GM23338 (cell line): Measurements from ENCODE around the gene C1orf174. TPM values are rescaled to one million over a fixed set of nuclear protein-coding genes. Genes with fewer than 3 reads are reported as not detected.

Experiments used
- ATAC-seq: fragments of 200-7000 bp; cut with Tn5 transposase; 3 replicates; pipeline ENCODE4 v1.9.1; 2020
- DNase-seq: peaks from one replicate; pipeline ENCODE4 v3.0.0-alpha.2; 2015; ENCODE audit warnings: low spot score
- H2AFZ ChIP-seq: fragments of 200-600 bp; sonication (generic); 2 replicates; pipeline ENCODE4 v1.8.0; 2016; ENCODE audit warnings: antibody characterized with exemption, mild to moderate bottlenecking, moderate library complexity
- H3F3A ChIP-seq: fragments of 200-600 bp; sonication (generic); replicated peaks from 2 replicates; pipeline ENCODE4 v1.8.0; 2017; ENCODE audit warnings: antibody characterized with exemption, mixed run types, low read depth
- H3K27ac ChIP-seq: fragments of 200-600 bp; sonication (generic); 2 replicates; pipeline ENCODE4 v1.6.1; 2016; ENCODE audit warnings: low read depth
- H3K27me3 ChIP-seq: fragments of 200-600 bp; sonication (generic); 2 replicates; pipeline ENCODE4 v1.8.0; 2016; ENCODE audit warnings: mild to moderate bottlenecking, mixed run types, moderate library complexity; ENCODE audit not compliant: insufficient read depth
- H3K36me3 ChIP-seq: fragments of 200-600 bp; sonication (generic); 2 replicates; pipeline ENCODE4 v1.8.0; 2016; ENCODE audit warnings: mild to moderate bottlenecking; ENCODE audit not compliant: insufficient read depth
- H3K4me1 ChIP-seq: fragments of 200-600 bp; sonication (generic); 2 replicates; pipeline ENCODE4 v1.8.0; 2016; ENCODE audit warnings: mild to moderate bottlenecking, moderate library complexity; ENCODE audit not compliant: insufficient read depth
- H3K4me2 ChIP-seq: fragments of 200-600 bp; sonication (generic); 2 replicates; pipeline ENCODE4 v1.7.1; 2017; ENCODE audit warnings: mixed run types
- H3K4me3 ChIP-seq: fragments of 200-600 bp; sonication (generic); 2 replicates; pipeline ENCODE4 v1.6.1; 2016; ENCODE audit warnings: mixed run types
- H3K79me2 ChIP-seq: fragments of 200-600 bp; sonication (generic); replicated peaks from 2 replicates; pipeline ENCODE4 v1.8.0; 2017; ENCODE audit warnings: mild to moderate bottlenecking; ENCODE audit not compliant: insufficient read depth
- H3K9me2 ChIP-seq: fragments of 200-600 bp; sonication (generic); 2 replicates; pipeline ENCODE4 v1.8.0; 2017; ENCODE audit not compliant: insufficient read depth
- H4K20me1 ChIP-seq: fragments of 200-600 bp; sonication (generic); replicated peaks from 2 replicates; pipeline ENCODE4 v1.8.0; 2017; ENCODE audit warnings: mild to moderate bottlenecking; ENCODE audit not compliant: insufficient read depth
- H3K27ac Mint-ChIP-seq: 2 replicates; pipeline ENCODE4 v1.8.0; 2020; ENCODE audit warnings: inconsistent platforms, mild to moderate bottlenecking, moderate library complexity, mixed read lengths
- H3K27me3 Mint-ChIP-seq: 3 replicates; pipeline ENCODE4 v1.8.0; 2022; ENCODE audit warnings: low read depth, mild to moderate bottlenecking, moderate library complexity, mixed read lengths, inconsistent platforms; ENCODE audit not compliant: insufficient read depth, poor library complexity
- H3K36me3 Mint-ChIP-seq: 3 replicates; pipeline ENCODE4 v1.8.0; 2021; ENCODE audit warnings: low read depth, mild to moderate bottlenecking, inconsistent platforms, moderate library complexity, mixed read lengths
- H3K4me1 Mint-ChIP-seq: 3 replicates; pipeline ENCODE4 v1.8.0; 2020; ENCODE audit warnings: mild to moderate bottlenecking, inconsistent platforms, mixed read lengths
- H3K4me3 Mint-ChIP-seq: 3 replicates; pipeline ENCODE4 v1.8.0; 2021; ENCODE audit warnings: moderate library complexity, mild to moderate bottlenecking, inconsistent platforms, mixed read lengths
- H3K9me3 Mint-ChIP-seq: 3 replicates; pipeline ENCODE4 v1.8.0; 2020; ENCODE audit warnings: moderate library complexity, mild to moderate bottlenecking, inconsistent platforms, mixed read lengths
- ETS1 ChIP-seq: IDR thresholded peaks from 2 replicates; pipeline ENCODE4 v1.6.1; 2016; ENCODE audit warnings: antibody characterized with exemption
- EZH2 ChIP-seq: fragments of 200-600 bp; sonication (generic); IDR thresholded peaks from one replicate; pipeline ENCODE4 v1.8.0; 2017; ENCODE audit warnings: antibody characterized with exemption, mild to moderate bottlenecking, low read depth; ENCODE audit not compliant: unreplicated experiment
- EZH2phosphoT487 ChIP-seq: fragments of 200-600 bp; sonication (generic); IDR thresholded peaks from one replicate; pipeline ENCODE4 v1.8.1; 2018; ENCODE audit warnings: antibody characterized with exemption; ENCODE audit not compliant: unreplicated experiment
- JUNB ChIP-seq: IDR thresholded peaks from one replicate; pipeline ENCODE4 v1.6.1; 2016; ENCODE audit warnings: antibody characterized with exemption; ENCODE audit not compliant: unreplicated experiment
- NANOG ChIP-seq: IDR thresholded peaks from 2 replicates; pipeline ENCODE4 v1.6.1; 2016; ENCODE audit warnings: antibody characterized with exemption, borderline replicate concordance
- POLR2AphosphoS5 ChIP-seq: IDR thresholded peaks from 2 replicates; pipeline ENCODE4 v1.6.1; 2016; ENCODE audit warnings: antibody characterized with exemption, low read depth
- STAT1 ChIP-seq: IDR thresholded peaks from one replicate; pipeline ENCODE4 v1.6.1; 2016; ENCODE audit warnings: antibody characterized with exemption; ENCODE audit not compliant: unreplicated experiment
- ZNF114 ChIP-seq: fragments of 250-450 bp; sonication (Bioruptor Pico); IDR thresholded peaks from 2 replicates; pipeline ENCODE4 v1.5.0; 2020; ENCODE audit warnings: mild to moderate bottlenecking, moderate library complexity
- ZNF331 ChIP-seq: fragments of 250-450 bp; sonication (Bioruptor Pico); IDR thresholded peaks from 2 replicates; pipeline ENCODE4 v1.5.0; 2020; ENCODE audit warnings: low read depth, mild to moderate bottlenecking, moderate library complexity
- ZNF462 ChIP-seq: fragments of 250-450 bp; sonication (Bioruptor Pico); IDR thresholded peaks from 2 replicates; pipeline ENCODE4 v1.5.0; 2020; ENCODE audit warnings: mild to moderate bottlenecking, moderate library complexity
- polyA plus RNA-seq: library from polyadenylated mRNA; unstranded; fragments of >200 nt; fragmentation: Nextera tagmentation; extraction: Ambion mirVana; gene quantifications from 2 replicates; pipeline ENCODE4 v1.2.1, GENCODE V29; 2016
- total RNA-seq: library from RNA; depleted of rRNA; stranded (reverse); fragments of >200 nt; shearing (Covaris generic); gene quantifications from 2 replicates; pipeline ENCODE4 v1.2.3, GENCODE V29; 2014
- TF ChIP-seq, protein P1 (sequence below), 2 experiments: fragments of 200-600 bp in 1 of 2; sonication (generic) in 1 of 2; conservative IDR thresholded peaks; 2 replicates each; pipeline versions ENCODE4 v1.5.1 to v1.6.1; 2016 to 2017; ENCODE audit warnings: antibody characterized with exemption in 2 of 2, low read depth in 2 of 2, mild to moderate bottlenecking in 2 of 2, moderate library complexity in 1 of 2

C1orf174 gene
- total and polyA plus RNA-seq, 2 experiments from 2014 or later: 28.5 to 28.7 TPM

DNA sequence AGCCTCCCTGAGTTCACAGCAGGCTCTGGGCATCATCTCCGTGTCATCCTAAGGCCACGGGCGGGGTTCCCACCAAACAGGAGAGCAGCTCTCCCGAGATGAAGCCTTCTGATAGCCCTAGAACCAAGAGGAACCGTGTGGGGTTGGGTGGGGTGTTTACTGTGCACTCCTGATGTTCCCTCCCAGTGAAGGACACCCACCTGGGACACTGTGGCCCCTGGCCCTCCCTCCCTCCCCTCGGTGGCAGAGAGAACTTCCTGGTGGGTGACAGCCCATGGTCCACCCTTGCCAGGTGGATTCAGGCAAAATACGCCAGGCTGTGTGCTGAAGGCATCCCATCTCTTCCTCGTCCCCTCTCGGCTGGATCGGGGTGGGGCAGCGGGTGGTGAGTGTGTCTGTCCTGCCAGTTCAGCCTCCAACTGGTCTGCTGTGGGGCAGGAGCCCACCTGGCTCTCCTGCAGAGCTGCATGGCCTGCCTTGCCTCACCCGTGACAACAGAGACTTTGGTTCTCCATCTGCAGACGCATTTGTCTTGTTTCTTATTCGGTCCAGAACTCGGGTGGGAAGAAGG is 15.6 kb upstream of the C1orf174 start:
- ATAC-seq: no peak
- Histone ChIP-seq H3K36me3 (no peaks in the 10 kb centered on the region), H3K79me2 (no peaks in the 10 kb centered on the region), H2AFZ (no peak overlapping the region), H3K27ac (no peak overlapping the region), H3K9me2 (no peaks in the 10 kb centered on the region), H3K4me1 (no peaks in the 10 kb centered on the region), H3F3A (no peaks in the 10 kb centered on the region), H3K27me3 (no peaks in the 10 kb centered on the region), H4K20me1 (no peaks in the 10 kb centered on the region), H3K4me2 (no peak overlapping the region), H3K4me3 (no peak overlapping the region)
- Mint-ChIP-seq H3K27me3 (peaks cover 1% of the 10 kb centered on the region), H3K4me1 (peaks cover 9% of the 10 kb centered on the region; the same call in 2 of the 3 replicates), H3K4me3 (no peak overlapping the region), H3K9me3 (peaks cover 21% of the 10 kb centered on the region), H3K36me3 (peaks cover 3% of the 10 kb centered on the region; the same call in 2 of the 3 replicates), H3K27ac (no peak overlapping the region)
- no peak for DNase-seq
- TF ChIP-seq NANOG (no peak), ZNF331 (no peak), ZNF114 (CRISPR knock-in tag) (no peak), STAT1 (no peak), JUNB (no peak), EZH2phosphoT487 (no peak), EZH2 (no peak), ZNF462 (CRISPR knock-in tag) (no peak), POLR2AphosphoS5 (no peak), ETS1 (no peak)
- TF ChIP-seq, protein P1, sequence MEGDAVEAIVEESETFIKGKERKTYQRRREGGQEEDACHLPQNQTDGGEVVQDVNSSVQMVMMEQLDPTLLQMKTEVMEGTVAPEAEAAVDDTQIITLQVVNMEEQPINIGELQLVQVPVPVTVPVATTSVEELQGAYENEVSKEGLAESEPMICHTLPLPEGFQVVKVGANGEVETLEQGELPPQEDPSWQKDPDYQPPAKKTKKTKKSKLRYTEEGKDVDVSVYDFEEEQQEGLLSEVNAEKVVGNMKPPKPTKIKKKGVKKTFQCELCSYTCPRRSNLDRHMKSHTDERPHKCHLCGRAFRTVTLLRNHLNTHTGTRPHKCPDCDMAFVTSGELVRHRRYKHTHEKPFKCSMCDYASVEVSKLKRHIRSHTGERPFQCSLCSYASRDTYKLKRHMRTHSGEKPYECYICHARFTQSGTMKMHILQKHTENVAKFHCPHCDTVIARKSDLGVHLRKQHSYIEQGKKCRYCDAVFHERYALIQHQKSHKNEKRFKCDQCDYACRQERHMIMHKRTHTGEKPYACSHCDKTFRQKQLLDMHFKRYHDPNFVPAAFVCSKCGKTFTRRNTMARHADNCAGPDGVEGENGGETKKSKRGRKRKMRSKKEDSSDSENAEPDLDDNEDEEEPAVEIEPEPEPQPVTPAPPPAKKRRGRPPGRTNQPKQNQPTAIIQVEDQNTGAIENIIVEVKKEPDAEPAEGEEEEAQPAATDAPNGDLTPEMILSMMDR (conservative IDR thresholded peaks at IDR 0.05; ENCODE audit: low read depth in 2 of 2): no peak
